Activated T-helper 1 cell treated with anti-CD3 and anti-CD28 coated beads, Interleukin-2, amount 50 U/mL, for 16 hours (primary cell): ENCODE measurements around the gene PARP15.
"Not testable (repeated sequence)": the region's sequence is repeated elsewhere in the genome, so short reads cannot be mapped to it uniquely, and the experiment has no call there.

Experiments used
- DNase-seq, 2 donors: peaks; one replicate each; pipeline ENCODE4 v3.0.0-alpha.2; 2020; ENCODE audit warnings: low read depth in 1 of 2, low spot score in 1 of 2

Gene PARP15

DNA sequence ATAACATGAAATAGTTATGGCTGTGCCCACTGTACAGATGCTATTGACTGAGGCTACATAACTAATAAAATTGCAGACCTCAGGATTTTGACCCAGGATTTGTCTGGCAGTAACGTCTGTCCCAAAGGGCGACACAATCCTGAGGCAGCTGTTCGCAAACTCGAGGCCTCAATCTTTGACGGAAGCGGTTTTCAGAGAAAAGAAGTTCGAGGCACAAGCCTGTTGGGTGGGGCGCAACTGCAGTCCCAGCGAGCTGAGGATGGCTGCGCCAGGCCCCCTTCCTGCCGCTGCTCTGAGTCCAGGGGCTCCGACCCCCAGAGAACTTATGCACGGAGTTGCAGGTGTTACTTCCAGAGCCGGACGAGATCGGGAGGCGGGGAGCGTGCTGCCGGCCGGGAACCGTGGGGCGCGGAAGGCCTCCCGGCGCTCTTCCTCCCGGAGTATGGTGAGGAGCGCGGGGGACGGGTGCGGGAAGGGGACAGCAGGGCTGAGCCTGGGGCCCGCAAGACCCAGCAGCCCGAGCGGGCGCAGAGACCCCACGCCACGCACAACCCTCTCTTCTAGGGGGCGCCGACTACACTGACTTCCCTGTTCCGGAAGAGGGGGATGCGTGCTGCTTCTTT is at the start of gene PARP15:
TSS of gene PARP15 (plus strand) at position 242 of the 623 bp plus-strand sequence. CDS start at position 260, 18 bp downstream.
- peak; percentile 8 to 25 for DNase-seq

DNA sequence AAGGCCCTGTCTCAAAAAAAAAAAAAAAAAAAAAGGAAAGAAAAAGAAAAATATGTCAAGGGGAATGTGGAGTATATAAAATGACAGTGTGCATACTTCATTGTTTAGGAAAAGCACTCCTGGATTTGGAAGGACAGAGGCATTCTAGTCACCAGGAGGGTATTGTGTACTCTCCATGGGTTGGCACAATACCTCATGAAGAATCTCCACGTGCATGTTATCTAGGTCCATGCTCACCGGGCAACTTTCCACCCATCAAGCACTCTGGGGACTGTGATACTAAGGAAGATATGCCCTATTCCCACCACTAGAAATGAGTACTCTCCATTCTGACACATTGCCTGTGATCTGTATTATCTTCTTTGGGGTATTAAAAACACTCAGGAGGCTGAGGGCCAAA is 47.3 kb upstream of the PARP15 start:
- no peak for DNase-seq

DNA sequence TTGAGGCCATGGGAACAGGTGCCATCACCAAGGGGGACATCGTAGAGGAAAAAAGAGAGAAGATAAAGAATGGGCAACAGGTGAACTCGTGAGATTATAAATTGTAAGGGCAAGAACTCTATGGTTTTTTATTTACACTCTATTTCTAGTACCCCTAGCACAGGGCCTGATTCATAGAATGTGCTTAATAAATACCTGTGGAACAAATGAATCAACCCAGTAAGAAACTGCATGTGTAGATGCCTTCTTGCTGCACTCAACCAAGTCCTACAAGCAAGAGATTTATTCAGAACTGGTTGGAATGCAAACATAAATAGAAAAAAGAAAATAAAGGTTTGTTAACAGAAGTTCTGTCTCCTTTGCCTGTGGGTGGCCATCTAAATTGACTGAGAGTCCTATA is 44.0 kb upstream of the PARP15 start:
- no peak for DNase-seq

DNA sequence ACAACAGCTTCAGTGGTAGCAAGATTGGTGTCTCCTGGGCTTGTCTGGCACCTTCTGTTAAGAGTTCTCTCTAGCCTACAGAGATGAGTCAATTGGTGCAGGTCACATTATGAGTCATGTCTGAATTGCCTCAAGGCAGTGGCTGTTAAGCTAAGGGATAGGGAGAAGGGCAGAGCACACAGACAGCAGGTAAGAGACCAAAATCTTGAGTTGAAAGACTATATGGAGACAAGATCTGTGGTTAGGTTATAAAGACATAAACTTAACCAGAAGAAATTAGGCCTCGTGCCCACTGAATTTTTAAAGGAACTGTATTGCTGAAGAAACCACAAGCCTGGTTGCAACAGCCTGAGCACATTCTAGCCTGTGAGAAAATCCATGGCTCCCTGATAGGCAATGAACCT is 43.5 kb upstream of the PARP15 start:
- DNase-seq = peak in 1 of 2 donors; percentile 4

DNA sequence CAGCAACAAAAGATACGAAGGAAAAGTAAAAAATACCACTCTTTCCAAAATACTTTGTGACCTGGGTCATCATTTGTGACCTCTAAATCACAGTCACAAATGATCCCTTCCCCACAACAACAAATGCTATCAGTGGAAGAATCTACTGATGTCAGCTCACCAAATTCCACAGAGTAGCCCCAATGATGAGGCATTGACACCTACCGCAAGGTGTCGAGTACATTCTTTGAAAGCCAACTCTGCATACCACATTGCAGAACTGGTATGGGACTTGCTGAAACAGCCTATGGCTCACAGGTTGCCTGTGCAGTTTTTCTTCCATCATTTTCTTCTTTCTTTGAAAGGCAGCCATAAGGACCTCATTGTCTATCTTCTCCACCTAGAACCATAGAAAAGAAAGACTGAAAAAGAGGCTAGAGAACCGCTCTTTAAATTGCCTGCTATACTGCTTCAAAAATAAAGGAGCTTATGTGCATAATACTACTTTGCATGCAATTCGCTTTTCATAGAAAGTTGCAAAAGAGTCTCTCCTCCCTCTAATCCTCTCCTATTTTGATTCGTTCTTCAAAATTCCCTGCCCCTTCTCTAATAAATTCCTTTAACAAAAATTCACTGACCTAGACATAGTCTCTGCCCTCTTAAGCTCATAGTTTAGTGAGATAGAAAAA is 41.4 kb upstream of the PARP15 start:
- DNase-seq = no peak

DNA sequence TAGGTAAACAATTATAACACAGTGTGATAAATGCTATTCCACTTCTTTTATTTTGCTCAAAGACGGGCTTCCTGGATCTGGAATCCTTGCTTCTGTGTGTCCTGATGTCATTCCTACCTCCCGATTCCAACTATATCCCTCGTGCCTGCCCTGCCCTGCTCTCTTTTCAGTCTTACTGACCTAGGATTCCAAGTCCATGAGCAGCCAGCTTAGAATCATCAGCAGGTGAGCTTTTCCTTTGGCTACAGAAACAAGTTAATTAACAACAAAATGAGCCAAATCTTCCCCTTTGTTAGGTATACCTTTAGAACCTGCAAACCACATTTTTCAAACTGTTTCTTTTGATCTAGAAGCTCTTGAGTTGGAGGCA is 40.8 kb upstream of the PARP15 start:
- no peak for DNase-seq

DNA sequence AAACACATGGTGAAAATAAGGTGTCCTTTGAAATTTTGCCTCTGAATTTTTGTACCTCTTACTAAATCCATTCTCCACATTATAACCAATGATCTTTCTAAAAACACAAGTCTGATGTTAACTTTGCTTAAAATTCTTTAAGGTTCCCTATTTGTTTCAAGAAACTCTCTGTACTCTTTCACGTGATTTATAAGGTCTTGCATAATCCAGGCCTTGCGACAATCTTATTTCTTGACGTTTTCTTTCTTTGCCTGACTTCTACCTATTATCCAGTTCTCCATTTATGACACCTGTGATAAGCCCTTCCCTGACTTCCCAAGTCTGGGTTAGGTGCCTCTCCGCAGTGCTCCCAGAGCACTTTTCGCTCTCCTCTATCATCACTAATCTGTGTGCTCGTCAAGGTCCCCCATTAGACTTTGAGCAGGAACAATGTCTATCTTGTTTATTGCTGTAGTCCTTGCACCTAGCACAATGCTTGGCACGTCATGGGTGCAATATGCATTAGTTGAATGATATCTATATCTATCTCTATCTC is 38.4 kb upstream of the PARP15 start:
- no peak for DNase-seq

DNA sequence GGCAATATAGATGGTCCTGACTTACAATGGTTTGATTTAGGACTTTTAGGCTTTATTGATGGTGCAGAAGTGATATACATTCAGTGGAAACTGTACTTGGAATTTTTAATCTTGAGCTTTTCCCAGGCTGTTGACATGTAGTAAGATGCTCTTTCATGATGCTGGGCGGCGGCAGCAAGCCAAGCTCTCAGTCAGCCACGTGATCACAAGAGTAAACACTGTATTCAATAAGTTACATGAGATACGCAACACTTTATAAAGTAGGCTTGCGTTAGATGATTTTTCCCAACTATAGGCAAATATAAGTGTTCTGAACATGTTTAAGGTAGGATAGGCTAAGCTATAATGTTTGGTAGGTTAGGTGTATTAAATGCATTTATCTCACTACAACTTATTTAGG is 31.3 kb upstream of the PARP15 start:
- no peak for DNase-seq

DNA sequence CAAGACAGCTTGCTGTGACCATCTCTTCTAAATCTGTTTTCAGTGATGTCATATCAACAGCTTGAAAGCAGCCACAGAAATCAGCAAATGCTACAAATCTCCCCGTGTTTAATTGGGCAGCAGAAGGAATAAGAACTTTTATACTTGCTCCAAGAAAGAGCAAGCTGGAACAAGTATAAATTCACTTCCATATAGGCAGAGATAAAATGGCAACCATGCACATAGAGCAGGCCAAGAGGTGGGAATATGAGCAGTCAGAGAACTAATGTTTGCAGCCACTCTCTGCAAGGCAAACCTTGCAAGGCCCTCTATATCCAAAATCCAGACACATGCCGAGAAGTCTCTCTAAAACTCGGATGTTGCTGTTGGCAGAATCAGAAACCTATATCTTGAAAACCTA is 29.4 kb upstream of the PARP15 start:
- DNase-seq = no peak

DNA sequence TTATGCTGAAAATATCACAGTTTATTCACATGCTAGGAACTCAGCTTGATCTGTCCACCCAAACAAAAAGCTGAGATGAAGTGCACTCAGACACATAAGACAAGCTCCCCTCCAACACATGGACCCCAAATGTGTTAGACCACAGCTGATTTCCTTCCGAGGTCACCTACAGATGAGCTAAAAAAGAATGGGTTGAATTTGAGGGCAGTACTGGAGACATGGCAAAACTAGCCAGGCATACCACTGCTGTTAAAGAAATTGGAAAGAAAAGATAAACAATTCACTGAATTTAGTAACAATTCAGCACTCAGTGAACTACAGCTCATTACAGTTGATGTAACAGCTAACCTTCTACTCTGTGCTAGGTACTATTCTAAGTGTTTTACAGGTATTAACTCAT is 28.8 kb upstream of the PARP15 start:
- DNase-seq = no peak

DNA sequence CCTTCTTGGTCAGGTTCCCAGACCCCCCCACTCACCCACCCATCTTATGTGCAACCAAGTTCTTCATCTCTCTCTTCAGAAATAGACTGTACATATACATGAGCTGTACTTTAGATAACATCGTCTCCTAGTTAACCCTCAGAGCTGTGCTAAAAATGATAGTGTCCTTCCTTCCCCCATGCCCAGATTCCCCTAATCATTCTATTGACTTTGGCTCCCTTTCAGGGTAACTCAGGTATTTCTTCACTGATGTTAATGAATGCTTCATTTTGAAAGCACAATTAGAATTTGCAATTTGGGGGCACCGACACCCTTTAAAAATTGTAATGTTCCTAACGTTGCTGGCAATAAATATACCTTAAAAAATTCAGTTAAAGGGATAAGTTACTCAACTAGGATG is 24.3 kb upstream of the PARP15 start:
- DNase-seq = no peak

DNA sequence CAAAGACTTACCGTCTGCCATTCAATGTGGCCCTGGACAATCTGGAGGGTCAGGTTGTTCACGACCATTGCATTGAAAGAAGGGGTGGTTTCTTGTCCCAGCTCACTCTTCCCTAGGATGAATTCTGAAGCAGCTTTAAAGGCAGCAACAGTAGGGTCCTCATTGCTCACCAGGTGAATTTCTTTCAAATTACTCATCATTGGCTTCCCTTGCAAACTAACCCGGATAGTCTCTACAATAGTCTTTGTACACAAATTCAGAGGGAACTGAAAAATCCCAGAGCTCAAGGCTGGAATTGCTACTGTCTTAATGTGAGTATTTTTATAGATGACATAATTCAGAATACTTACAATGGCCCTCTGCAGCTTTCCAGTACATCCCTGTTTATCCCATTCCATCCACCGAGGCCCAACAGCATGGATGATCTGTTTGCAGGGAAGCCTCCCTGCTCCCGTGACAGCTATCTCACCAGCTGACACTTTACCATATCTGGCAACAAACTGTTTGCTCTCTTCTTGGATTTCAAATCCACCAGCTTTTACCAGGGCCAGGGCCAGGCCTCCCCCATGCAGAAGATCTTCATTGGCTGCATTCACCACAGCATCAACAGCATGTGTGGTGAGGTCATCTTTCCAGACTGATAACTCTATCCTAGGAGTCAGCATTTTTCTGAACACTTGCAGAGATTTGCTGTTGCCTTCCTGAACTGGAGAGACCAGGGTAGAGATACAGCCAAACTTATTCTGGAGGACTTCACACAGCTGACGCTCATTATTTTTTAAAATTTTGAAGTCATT is 22.0 kb upstream of the PARP15 start:
- no peak for DNase-seq

DNA sequence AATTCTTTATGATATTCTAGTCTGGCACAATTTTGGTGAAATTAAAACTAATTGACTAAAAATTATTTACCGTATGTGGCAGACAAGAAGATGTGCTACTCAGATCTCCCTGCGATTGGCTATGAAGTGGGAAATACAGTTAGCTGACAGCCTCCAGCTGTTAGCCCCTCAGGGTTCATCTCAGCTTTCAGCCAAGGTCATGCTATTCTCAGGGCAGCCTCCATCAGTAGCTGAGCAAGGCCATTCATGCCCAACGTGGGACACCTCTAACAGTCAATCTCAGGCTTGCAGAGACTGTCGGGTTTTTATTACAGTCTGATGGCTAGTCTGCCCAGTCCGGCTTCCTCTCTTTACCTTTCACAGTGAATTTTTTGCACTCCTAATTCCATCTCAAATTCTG is 20.1 kb upstream of the PARP15 start:
- DNase-seq = no peak

DNA sequence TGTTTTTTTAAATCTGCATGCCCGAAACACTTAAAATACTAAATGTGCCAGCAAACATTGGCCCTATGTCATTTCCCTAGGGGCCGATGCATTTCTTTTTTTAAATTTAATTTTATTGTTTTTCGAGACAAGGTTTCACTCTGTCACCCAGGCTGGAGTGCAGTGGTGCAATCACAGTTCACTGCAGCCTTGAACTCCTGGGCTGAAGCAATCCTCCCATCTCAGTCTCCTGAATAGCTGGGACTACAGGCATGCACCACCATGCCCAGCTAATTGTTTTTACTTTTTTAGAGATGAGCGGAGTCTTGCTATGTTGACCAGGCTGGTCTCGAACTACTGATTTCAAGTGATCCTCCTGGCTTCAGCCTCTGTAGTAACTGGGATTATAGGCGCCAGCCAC is 18.8 kb upstream of the PARP15 start:
- DNase-seq = no peak

DNA sequence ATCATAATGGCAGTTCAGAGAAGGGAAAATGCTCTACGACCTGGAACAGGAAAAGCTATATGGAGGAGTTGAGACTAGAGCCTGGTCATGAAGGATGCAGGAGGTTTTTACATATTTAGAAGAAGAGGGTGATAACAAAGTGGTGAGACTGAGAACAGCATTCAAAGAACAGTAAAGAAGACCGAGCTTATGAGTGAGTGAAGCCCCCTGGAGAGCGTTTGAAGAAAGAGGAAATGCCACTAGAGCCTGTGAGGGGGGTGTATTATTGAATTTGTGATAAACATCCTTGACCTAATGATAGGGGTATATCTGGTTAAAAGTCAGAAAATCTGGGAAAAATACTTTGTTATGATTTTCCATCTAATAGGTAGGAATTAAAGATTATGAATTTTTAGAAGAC is 17.5 kb upstream of the PARP15 start:
- DNase-seq = no peak

DNA sequence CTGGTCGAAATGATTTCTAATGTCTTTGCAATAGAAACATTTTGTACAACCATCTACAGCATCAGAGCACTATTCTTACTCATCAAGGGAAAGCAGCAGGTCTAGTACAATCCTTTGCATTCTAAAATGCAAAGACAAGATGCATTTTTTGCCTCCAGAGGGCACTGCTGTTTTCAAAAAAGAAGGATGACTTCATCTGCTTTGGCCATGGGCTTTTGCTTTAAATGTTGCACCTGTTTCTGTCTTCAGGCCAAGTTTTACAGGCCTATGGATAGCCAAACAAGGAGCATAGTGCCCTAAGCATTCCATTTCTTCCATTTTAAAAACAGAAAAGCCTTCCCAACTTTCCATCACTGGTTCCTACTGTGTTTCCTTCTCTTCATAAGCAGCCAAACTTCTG is 16.8 kb upstream of the PARP15 start:
- peak in 1 of 2 donors; percentile 25 for DNase-seq

DNA sequence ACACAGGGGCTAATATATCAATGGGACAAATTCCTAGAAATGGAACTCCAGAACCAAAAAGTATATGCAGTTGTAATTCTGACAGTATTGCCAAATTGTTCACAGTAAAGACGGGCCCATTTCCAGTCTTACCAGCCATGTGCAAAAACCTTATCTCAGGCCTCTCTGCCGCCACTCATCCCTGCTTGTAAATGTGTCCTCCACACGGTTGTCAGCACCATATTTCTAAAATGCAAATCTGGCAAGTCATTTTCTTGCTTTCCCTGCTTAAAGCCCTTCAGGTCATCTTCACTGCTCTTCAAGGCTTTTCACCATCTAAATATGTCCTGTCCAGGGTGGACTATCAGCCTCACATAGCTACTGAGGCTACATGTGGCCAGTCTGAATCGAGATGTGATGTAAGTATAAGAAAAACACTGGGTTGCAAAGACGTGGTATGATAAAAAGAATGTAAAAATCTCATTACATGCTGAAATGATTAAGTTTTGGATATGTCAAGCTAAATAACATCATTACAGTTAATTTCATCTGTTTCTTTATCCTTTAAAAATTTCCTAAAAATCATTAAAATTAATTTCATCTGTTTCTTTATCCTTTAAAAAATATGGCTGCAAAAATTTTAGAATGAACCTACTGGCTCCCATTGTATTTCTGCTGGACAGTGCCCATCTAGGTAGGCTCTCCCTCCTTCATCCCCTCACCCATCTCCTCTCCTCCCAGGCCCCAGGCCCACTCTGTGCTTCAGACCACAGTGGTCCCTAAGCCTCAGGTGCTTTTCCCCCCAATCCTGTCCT is 14.3 kb upstream of the PARP15 start:
- DNase-seq = no peak

DNA sequence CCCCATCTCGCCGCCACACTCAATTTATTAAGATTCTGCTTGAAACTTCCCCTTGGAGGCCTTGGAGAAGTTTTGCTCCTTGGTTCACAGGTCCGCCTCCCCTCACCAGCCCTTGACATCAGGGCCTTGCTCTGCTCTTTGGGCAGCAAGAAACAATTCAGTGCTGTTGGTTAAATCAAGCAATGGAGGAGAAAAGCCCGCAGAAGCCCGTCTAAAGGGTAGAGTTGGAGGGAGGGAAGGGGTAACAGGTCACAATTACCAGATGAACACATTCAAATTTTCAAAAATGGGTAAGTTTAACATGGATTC is 13.8 kb upstream of the PARP15 start:
- DNase-seq = no peak

DNA sequence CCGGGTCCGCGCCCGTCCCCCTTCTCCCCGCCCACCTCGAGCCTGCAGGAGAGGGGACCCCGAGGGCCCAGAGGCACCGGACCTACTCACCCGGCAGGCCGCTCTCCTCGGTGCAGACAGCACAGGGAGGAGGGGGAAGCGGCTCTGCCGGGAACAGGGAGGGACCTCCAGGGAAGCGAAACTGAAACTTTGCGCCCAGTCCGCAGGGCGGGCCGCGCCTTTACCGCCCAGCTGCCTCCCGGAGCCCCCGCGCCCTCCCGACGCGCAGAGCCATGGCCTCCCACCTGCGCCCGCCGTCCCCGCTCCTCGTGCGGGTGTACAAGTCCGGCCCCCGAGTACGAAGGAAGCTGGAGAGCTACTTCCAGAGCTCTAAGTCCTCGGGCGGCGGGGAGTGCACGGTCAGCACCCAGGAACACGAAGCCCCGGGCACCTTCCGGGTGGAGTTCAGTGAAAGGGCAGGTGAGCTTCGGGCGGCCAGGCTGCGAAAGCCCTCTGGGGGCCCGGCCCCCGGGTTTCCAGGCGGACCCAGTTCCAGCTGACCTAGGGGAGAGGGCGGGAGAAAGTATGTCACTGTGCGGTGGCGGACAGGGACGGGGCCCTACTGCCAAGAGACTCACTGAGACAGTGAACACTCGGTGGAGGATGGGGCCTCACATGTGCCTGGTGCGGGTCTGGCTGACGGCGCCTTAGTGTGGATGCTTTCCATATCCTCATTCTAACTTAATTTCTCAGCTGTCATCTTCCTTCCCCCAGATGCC is 13.1 kb upstream of the PARP15 start, which contains the start of the genes DTX3L and PARP9:
TSS of gene DTX3L (plus strand) at position 184 of the 758 bp plus-strand sequence. CDS start at position 273, 89 bp downstream.
TSS of gene PARP9 (minus strand) at position 146 of the 758 bp plus-strand sequence. CDS start 4,680 bp downstream, outside the sequence.
- peak; percentile 45 to 67 for DNase-seq

DNA sequence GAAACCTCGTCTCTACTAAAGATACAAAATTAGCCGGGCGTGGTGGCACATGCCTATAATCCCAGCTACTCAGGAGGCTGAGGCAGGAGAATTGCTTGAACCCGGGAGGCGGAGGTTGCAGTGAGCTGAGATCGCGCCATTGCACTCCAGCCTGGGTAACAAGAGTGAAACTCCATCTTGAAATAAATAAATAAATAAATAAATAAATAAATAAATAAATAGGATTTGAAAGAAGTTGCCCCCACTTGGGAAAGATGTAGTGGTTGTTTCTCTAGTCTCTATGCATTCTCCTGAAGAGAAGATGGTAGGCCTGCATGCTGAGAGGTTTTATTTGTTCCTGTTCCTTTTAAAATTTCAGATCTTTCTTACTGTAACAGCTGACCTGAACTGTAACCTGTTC is 9.3 kb upstream of the PARP15 start:
- not testable (repeated sequence) for DNase-seq
